HCT116 (cell line): ENCODE measurements around the gene ACR. TPM values are rescaled to one million over a fixed set of nuclear protein-coding genes. Genes with fewer than 3 reads are reported as not detected.

Experiments
- ATAC-seq: fragments of 200-7000 bp; cut with Tn5 transposase; 2 replicates; pipeline ENCODE4 v1.9.1; 2020; ENCODE audit warnings: mild to moderate bottlenecking, moderate library complexity
- BruUV-seq: library from RNA; stranded (reverse); fragments of 400-500 nt; replicated peaks from 2 replicates; lab custom pipeline; 2021; lab: Mats Ljungman, UMichigan
- CTCF ChIA-PET: fragments of 300-600 bp; sonication (Branson Sonifier 250); formaldehyde crosslinking; loops from one replicate; lab custom pipeline; 2021; ENCODE audit warnings: antibody characterized with exemption; lab: Charles Lee
- POLR2A ChIA-PET: fragments of 300-600, 350-600 bp; sonication (Branson Sonifier 250); formaldehyde crosslinking; loops from one replicate; lab custom pipeline; 2021; ENCODE audit warnings: antibody characterized with exemption; lab: Charles Lee
- RAD21 ChIA-PET, 2 experiments: fragments of 300-600 bp; sonication (Branson Sonifier 250); formaldehyde crosslinking; loops; one replicate each; lab custom pipeline; 2023; ENCODE audit warnings: low total read pairs in 2 of 2; ENCODE audit not compliant: uncharacterized antibody in 2 of 2, unreplicated experiment in 2 of 2, low non-redundant PET in 1 of 2; lab: Charles Lee
- DNase-seq: peaks from one replicate; pipeline ENCODE4 v3.0.0-alpha.2; 2010; ENCODE audit warnings: low read depth, low spot score
- H2AFZ ChIP-seq: fragments of 200-600 bp; shearing (Covaris generic), sonication (generic); 2 replicates; pipeline ENCODE4 v1.6.1; 2017; ENCODE audit warnings: low read depth, mixed run types, mixed read lengths, antibody characterized with exemption, low read length; ENCODE audit not compliant: poor library complexity, severe bottlenecking
- H3K27ac ChIP-seq: 2 replicates; pipeline ENCODE4 v1.5.1; 2012; ENCODE audit warnings: low read depth, low read length
- H3K27me3 ChIP-seq: fragments of 200-600 bp; sonication (generic); 2 replicates; pipeline ENCODE4 v1.6.1; 2016; ENCODE audit warnings: mixed run types, low read length, mixed read lengths; ENCODE audit not compliant: insufficient read depth
- H3K36me3 ChIP-seq, 2 experiments: fragments of 200-500 bp in 1 of 2; fragments of 200-600 bp in 1 of 2; sonication (Bioruptor generic) in 1 of 2; sonication (generic) in 1 of 2; 2 replicates each; pipeline versions ENCODE4 v1.5.1 to v1.6.1; 2014 to 2016; ENCODE audit warnings: low read length in 2 of 2, inconsistent platforms in 1 of 2, mixed read lengths in 1 of 2, mixed run types in 1 of 2; ENCODE audit not compliant: insufficient read depth in 2 of 2, control insufficient read depth in 1 of 2
- H3K4me1 ChIP-seq, 2 experiments: fragments of 200-600 bp in 1 of 2; sonication (generic) in 1 of 2; 2 replicates each; pipeline versions ENCODE4 v1.5.1 to v1.6.1; 2012 to 2017; ENCODE audit warnings: low read length in 2 of 2, inconsistent platforms in 1 of 2, mild to moderate bottlenecking in 1 of 2, mixed read lengths in 1 of 2, mixed run types in 1 of 2, moderate library complexity in 1 of 2; ENCODE audit not compliant: insufficient read depth in 2 of 2, control insufficient read depth in 1 of 2
- H3K4me2 ChIP-seq: fragments of 200-600 bp; sonication (generic); 2 replicates; pipeline ENCODE4 v1.6.1; 2017; ENCODE audit warnings: mixed run types, low read length, mixed read lengths
- H3K4me3 ChIP-seq, 2 experiments: fragments of 200-600 bp in 1 of 2; sonication (generic) in 1 of 2; replicated peaks in 1 of 2; 2 replicates each; pipeline ENCODE4 v1.5.1; 2011 to 2016; ENCODE audit warnings: low read length in 2 of 2, control low read depth in 1 of 2, low read depth in 1 of 2, mild to moderate bottlenecking in 1 of 2, mixed read lengths in 1 of 2, mixed run types in 1 of 2
- H3K79me2 ChIP-seq: fragments of 200-600 bp; sonication (generic); 2 replicates; pipeline ENCODE4 v1.6.1; 2017; ENCODE audit warnings: mild to moderate bottlenecking, mixed run types, low read length, moderate library complexity, mixed read lengths; ENCODE audit not compliant: insufficient read depth
- H3K9ac ChIP-seq: fragments of 200-600 bp; sonication (generic); 2 replicates; pipeline ENCODE4 v1.6.1; 2016; ENCODE audit warnings: low read length, mixed read lengths
- H3K9me2 ChIP-seq: fragments of 200-600 bp; sonication (generic), shearing (Covaris generic); 2 replicates; pipeline ENCODE4 v1.6.1; 2017; ENCODE audit warnings: mixed run types, mild to moderate bottlenecking, moderate library complexity; ENCODE audit not compliant: insufficient read depth
- H3K9me3 ChIP-seq, 2 experiments: fragments of 200-500 bp in 1 of 2; fragments of 200-600 bp in 1 of 2; sonication (Bioruptor generic) in 1 of 2; sonication (generic) in 1 of 2; 2 replicates each; pipeline ENCODE4 v1.6.1; 2014 to 2017; ENCODE audit warnings: low read length in 2 of 2, mixed read lengths in 2 of 2, inconsistent platforms in 1 of 2, low read depth in 1 of 2, mild to moderate bottlenecking in 1 of 2, mixed run types in 1 of 2, moderate library complexity in 1 of 2; ENCODE audit not compliant: control insufficient read depth in 1 of 2, insufficient read depth in 1 of 2
- H4K20me1 ChIP-seq: fragments of 200-600 bp; sonication (generic), shearing (Covaris generic); 2 replicates; pipeline ENCODE4 v1.6.1; 2017; ENCODE audit warnings: mixed run types, mild to moderate bottlenecking, moderate library complexity; ENCODE audit not compliant: insufficient read depth
- ELF1 ChIP-seq: IDR thresholded peaks from 2 replicates; pipeline ENCODE4 v1.6.1; 2012; ENCODE audit warnings: low read depth, borderline replicate concordance
- FOSL1 ChIP-seq: IDR thresholded peaks from 2 replicates; pipeline ENCODE4 v1.6.1; 2012; ENCODE audit warnings: low read depth
- POLR2A ChIP-seq: IDR thresholded peaks from 2 replicates; pipeline ENCODE4 v1.7.0; 2011; ENCODE audit warnings: borderline replicate concordance; ENCODE audit not compliant: insufficient read depth, insufficient read length; ENCODE audit errors: extremely low read depth
- RAD21 ChIP-seq: IDR thresholded peaks from 2 replicates; pipeline ENCODE4 v1.6.1; 2012; ENCODE audit warnings: low read depth, mild to moderate bottlenecking
- SIN3A ChIP-seq: IDR thresholded peaks from 2 replicates; pipeline ENCODE4 v1.6.1; 2012; ENCODE audit warnings: low read depth
- SP1 ChIP-seq: IDR thresholded peaks from 2 replicates; pipeline ENCODE4 v1.6.1; 2012; ENCODE audit warnings: low read depth
- SRF ChIP-seq: IDR thresholded peaks from 2 replicates; pipeline ENCODE4 v1.6.1; 2012; ENCODE audit warnings: low read depth
- TCF7L2 ChIP-seq: IDR thresholded peaks from 2 replicates; pipeline ENCODE4 v1.7.0; 2011; ENCODE audit warnings: borderline replicate concordance, inconsistent platforms; ENCODE audit not compliant: insufficient read depth, insufficient read length; ENCODE audit errors: extremely low read depth
- ZFX ChIP-seq: fragments of 450-650 bp; IDR thresholded peaks from 2 replicates; pipeline ENCODE4 v1.6.1; 2017
- intact Hi-C: fragments of 100-400 bp; cut with micrococcal nuclease; formaldehyde crosslinking; loops from 2 replicates; pipeline ENCODE4 v1.10.0; 2022
- total RNA-seq: library from RNA; stranded (reverse); gene quantifications from one replicate; pipeline ENCODE4 v1.2.1, GENCODE V29; 2021; ENCODE audit not compliant: unreplicated experiment
- TF ChIP-seq, protein P1 (sequence below): IDR thresholded peaks from 2 replicates; pipeline ENCODE4 v1.6.1; 2012; ENCODE audit warnings: low read depth
- TF ChIP-seq, protein P2 (sequence below): IDR thresholded peaks from 2 replicates; pipeline ENCODE4 v1.6.1; 2012
- TF ChIP-seq, protein P3 (sequence below), 3 experiments: fragments of 200-600 bp in 1 of 3; sonication (generic) in 1 of 3; IDR thresholded peaks in 2 of 3; conservative IDR thresholded peaks in 1 of 3; 2 replicates each; pipeline ENCODE4 v1.5.1; 2012 to 2017; ENCODE audit warnings: low read depth in 2 of 3, low read length in 2 of 3, antibody characterized with exemption in 1 of 3, borderline replicate concordance in 1 of 3, control low read depth in 1 of 3, mild to moderate bottlenecking in 1 of 3, mixed read lengths in 1 of 3, mixed run types in 1 of 3, moderate library complexity in 1 of 3; ENCODE audit not compliant: insufficient read depth in 1 of 3
- TF ChIP-seq, protein P4 (sequence below): IDR thresholded peaks from 2 replicates; pipeline ENCODE4 v1.6.1; 2012

Gene ACR
- total RNA-seq, 1 experiment from 2014 or later, result 1.5 TPM

DNA sequence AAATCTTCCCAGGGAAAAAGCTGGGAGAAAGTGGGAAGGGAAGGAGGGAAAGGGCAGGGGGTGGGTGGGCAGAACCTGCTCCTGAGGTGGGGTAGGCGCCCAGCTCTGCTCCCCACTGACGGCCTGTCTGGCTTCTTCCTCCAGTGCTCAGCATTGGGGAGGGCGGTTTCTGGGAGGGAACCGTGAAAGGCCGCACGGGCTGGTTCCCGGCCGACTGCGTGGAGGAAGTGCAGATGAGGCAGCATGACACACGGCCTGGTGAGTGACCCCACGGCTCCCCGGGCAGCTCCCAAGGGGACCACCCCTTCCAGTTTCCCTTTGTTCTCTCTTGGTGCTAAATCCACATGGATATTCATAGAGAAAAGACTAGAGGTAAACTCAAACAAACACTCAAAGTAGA, 39.5 kb upstream of the ACR start:
- POLR2A ChIA-PET, result no interaction called here
- CTCF ChIA-PET, result no interaction called here

More for the DNA sequence above, 39.5 kb upstream of the ACR start:
- Histone ChIP-seq H3K9ac (no peak overlapping the region), H3K4me2 (peak overlapping the region; percentile 86; the same call in 1 of the 2 replicates), H2AFZ (no peak overlapping the region), H3K9me2 (no peaks in the 10 kb centered on the region), H3K27me3 (no peaks in the 10 kb centered on the region), H3K4me3 (no peak overlapping the region), H4K20me1 (no peaks in the 10 kb centered on the region), H3K9me3 (no peaks in the 10 kb centered on the region), H3K4me1 (peaks cover 2 to 10% of the 10 kb centered on the region in 2 experiments; a peak in 1 of 4 replicates), H3K79me2 (peaks cover 17% of the 10 kb centered on the region), H3K27ac (no peak overlapping the region), H3K36me3 (no peaks in the 10 kb centered on the region)
- ATAC-seq (no peak), DNase-seq (no peak)
- RAD21 ChIA-PET, result no interaction called here
- TF ChIP-seq, protein P1, sequence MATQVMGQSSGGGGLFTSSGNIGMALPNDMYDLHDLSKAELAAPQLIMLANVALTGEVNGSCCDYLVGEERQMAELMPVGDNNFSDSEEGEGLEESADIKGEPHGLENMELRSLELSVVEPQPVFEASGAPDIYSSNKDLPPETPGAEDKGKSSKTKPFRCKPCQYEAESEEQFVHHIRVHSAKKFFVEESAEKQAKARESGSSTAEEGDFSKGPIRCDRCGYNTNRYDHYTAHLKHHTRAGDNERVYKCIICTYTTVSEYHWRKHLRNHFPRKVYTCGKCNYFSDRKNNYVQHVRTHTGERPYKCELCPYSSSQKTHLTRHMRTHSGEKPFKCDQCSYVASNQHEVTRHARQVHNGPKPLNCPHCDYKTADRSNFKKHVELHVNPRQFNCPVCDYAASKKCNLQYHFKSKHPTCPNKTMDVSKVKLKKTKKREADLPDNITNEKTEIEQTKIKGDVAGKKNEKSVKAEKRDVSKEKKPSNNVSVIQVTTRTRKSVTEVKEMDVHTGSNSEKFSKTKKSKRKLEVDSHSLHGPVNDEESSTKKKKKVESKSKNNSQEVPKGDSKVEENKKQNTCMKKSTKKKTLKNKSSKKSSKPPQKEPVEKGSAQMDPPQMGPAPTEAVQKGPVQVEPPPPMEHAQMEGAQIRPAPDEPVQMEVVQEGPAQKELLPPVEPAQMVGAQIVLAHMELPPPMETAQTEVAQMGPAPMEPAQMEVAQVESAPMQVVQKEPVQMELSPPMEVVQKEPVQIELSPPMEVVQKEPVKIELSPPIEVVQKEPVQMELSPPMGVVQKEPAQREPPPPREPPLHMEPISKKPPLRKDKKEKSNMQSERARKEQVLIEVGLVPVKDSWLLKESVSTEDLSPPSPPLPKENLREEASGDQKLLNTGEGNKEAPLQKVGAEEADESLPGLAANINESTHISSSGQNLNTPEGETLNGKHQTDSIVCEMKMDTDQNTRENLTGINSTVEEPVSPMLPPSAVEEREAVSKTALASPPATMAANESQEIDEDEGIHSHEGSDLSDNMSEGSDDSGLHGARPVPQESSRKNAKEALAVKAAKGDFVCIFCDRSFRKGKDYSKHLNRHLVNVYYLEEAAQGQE, result no peak
- TF ChIP-seq, protein P2, sequence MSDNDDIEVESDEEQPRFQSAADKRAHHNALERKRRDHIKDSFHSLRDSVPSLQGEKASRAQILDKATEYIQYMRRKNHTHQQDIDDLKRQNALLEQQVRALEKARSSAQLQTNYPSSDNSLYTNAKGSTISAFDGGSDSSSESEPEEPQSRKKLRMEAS, result no peak
- no peak for TF ChIP-seq POLR2A
- TF ChIP-seq RAD21, result no peak
- TF ChIP-seq, protein P3, sequence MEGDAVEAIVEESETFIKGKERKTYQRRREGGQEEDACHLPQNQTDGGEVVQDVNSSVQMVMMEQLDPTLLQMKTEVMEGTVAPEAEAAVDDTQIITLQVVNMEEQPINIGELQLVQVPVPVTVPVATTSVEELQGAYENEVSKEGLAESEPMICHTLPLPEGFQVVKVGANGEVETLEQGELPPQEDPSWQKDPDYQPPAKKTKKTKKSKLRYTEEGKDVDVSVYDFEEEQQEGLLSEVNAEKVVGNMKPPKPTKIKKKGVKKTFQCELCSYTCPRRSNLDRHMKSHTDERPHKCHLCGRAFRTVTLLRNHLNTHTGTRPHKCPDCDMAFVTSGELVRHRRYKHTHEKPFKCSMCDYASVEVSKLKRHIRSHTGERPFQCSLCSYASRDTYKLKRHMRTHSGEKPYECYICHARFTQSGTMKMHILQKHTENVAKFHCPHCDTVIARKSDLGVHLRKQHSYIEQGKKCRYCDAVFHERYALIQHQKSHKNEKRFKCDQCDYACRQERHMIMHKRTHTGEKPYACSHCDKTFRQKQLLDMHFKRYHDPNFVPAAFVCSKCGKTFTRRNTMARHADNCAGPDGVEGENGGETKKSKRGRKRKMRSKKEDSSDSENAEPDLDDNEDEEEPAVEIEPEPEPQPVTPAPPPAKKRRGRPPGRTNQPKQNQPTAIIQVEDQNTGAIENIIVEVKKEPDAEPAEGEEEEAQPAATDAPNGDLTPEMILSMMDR (IDR thresholded peaks at IDR 0.05 in 2 of 3, conservative IDR thresholded peaks at IDR 0.05 in 1 of 3; ENCODE audit: borderline replicate concordance in 1 of 3, insufficient read depth in 1 of 3, low read depth in 2 of 3, low read length in 2 of 3), result no peak
- TF ChIP-seq, protein P4, sequence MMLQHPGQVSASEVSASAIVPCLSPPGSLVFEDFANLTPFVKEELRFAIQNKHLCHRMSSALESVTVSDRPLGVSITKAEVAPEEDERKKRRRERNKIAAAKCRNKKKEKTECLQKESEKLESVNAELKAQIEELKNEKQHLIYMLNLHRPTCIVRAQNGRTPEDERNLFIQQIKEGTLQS, result no peak
- no peak for TF ChIP-seq ELF1
- TF ChIP-seq TCF7L2, result no peak
- no peak for TF ChIP-seq FOSL1
- no peak for TF ChIP-seq ZFX
- no peak for TF ChIP-seq SIN3A
- no peak for TF ChIP-seq SP1
- TF ChIP-seq SRF, result no peak
- BruUV-seq, result no TSS peak
- intact Hi-C loops, result no loop called here
